ENCODE results near the gene DOCK4.

- no peak for TF ChIP-seq POLR2A (IDR thresholded peaks at IDR 0.05)
- TF ChIP-seq, protein P1, sequence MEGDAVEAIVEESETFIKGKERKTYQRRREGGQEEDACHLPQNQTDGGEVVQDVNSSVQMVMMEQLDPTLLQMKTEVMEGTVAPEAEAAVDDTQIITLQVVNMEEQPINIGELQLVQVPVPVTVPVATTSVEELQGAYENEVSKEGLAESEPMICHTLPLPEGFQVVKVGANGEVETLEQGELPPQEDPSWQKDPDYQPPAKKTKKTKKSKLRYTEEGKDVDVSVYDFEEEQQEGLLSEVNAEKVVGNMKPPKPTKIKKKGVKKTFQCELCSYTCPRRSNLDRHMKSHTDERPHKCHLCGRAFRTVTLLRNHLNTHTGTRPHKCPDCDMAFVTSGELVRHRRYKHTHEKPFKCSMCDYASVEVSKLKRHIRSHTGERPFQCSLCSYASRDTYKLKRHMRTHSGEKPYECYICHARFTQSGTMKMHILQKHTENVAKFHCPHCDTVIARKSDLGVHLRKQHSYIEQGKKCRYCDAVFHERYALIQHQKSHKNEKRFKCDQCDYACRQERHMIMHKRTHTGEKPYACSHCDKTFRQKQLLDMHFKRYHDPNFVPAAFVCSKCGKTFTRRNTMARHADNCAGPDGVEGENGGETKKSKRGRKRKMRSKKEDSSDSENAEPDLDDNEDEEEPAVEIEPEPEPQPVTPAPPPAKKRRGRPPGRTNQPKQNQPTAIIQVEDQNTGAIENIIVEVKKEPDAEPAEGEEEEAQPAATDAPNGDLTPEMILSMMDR (IDR thresholded peaks at IDR 0.05): no peak
Observed at GRCh38 chr7:111920329-111920728, 285.9 kb downstream of the DOCK4 start.
